NT2/D1 (cell line): ENCODE measurements around the gene DHX36.

Experiments used
- SUZ12 ChIP-seq: IDR thresholded peaks from 2 replicates; pipeline ENCODE4 v1.6.1; 2011; ENCODE audit not compliant: insufficient read length, insufficient read depth; ENCODE audit errors: extremely low read depth
- YY1 ChIP-seq: IDR thresholded peaks from 2 replicates; pipeline ENCODE4 v1.6.1; 2011; ENCODE audit not compliant: insufficient read length, insufficient read depth
- ZNF274 ChIP-seq: IDR thresholded peaks from 2 replicates; pipeline ENCODE4 v1.6.1; 2011; ENCODE audit warnings: mild to moderate bottlenecking, low read depth, low read length

GRCh38 chr3:154301561-154301960 is 22.7 kb downstream of the DHX36 start:
- TF ChIP-seq YY1: no peak
- no peak for TF ChIP-seq SUZ12
- no peak for TF ChIP-seq ZNF274
